Measurements from ENCODE around the gene CFAP126.

Gene CFAP126

GRCh38 chr1:161373442-161373841 is 5.8 kb upstream of the CFAP126 start:
- peaks cover 0 to under 1% (median 0%) of the 10 kb centered on the region in 4 donors for H3K4me1 ChIP-seq
- no peak overlapping the region for H3K27ac ChIP-seq
- intact Hi-C loops (cut with DNase I; ENCODE audit: low total_unique reads): no loop called here
- no peaks in the 10 kb centered on the region for H3K36me3 ChIP-seq
- TF ChIP-seq CTCF (IDR thresholded peaks at IDR 0.05): no peak
- DNase-seq: no peak
- no peak overlapping the region for H3K4me3 ChIP-seq
- no peaks in the 10 kb centered on the region for H3K27me3 ChIP-seq
- H3K9me3 ChIP-seq: no peaks in the 10 kb centered on the region

GRCh38 chr1:161365207-161365606 is 2.5 kb downstream of the CFAP126 start:
- Histone ChIP-seq H3K4me3 (no peak overlapping the region), H3K36me3 (peaks cover 4 to 29% (median 9%) of the 10 kb centered on the region in 3 donors), H3K4me1 (peaks cover 0 to 13% (median 8%) of the 10 kb centered on the region in 4 donors), H3K27me3 (no peaks in the 10 kb centered on the region), H3K9me3 (no peaks in the 10 kb centered on the region), H3K27ac (no peak overlapping the region)
- no peak for TF ChIP-seq CTCF (IDR thresholded peaks at IDR 0.05)
- no peak for DNase-seq
- intact Hi-C loops (cut with DNase I; ENCODE audit: low total_unique reads): no loop called here

GRCh38 chr1:161364332-161364731 is 3.3 kb downstream of the CFAP126 start:
- DNase-seq: no peak
- no peak overlapping the region for H3K4me3 ChIP-seq
- intact Hi-C loops (cut with DNase I; ENCODE audit: low total_unique reads): no loop called here
- peaks cover 4 to 29% (median 9%) of the 10 kb centered on the region in 3 donors for H3K36me3 ChIP-seq
- no peak overlapping the region for H3K27ac ChIP-seq
- H3K9me3 ChIP-seq: no peaks in the 10 kb centered on the region
- peaks cover 0 to 13% (median 8%) of the 10 kb centered on the region in 4 donors for H3K4me1 ChIP-seq
- H3K27me3 ChIP-seq: no peaks in the 10 kb centered on the region
- no peak for TF ChIP-seq CTCF (IDR thresholded peaks at IDR 0.05)

- H3K27me3 ChIP-seq: no peaks in the 10 kb centered on the region
- no peaks in the 10 kb centered on the region for H3K4me1 ChIP-seq
- TF ChIP-seq CTCF (IDR thresholded peaks at IDR 0.05): no peak
- H3K36me3 ChIP-seq: peaks cover 14 to 34% (median 15%) of the 10 kb centered on the region in 3 donors
- intact Hi-C loops (cut with DNase I; ENCODE audit: low total_unique reads): no loop called here
- no peaks in the 10 kb centered on the region for H3K9me3 ChIP-seq
- H3K27ac ChIP-seq: no peak overlapping the region
- no peak for DNase-seq
- no peak overlapping the region for H3K4me3 ChIP-seq
Observed at GRCh38 chr1:161359291-161359690, 8.4 kb downstream of the CFAP126 start.

GRCh38 chr1:161357073-161357472 is 10.6 kb downstream of the CFAP126 start:
- peaks cover 5 to 28% (median 11%) of the 10 kb centered on the region in 3 donors for H3K36me3 ChIP-seq
- no peaks in the 10 kb centered on the region for H3K9me3 ChIP-seq
- no peak overlapping the region for H3K27ac ChIP-seq
- intact Hi-C loops (cut with DNase I; ENCODE audit: low total_unique reads): no loop called here
- TF ChIP-seq CTCF (IDR thresholded peaks at IDR 0.05): no peak
- H3K27me3 ChIP-seq: no peaks in the 10 kb centered on the region
- H3K4me3 ChIP-seq: no peak overlapping the region
- no peak for DNase-seq
- H3K4me1 ChIP-seq: no peaks in the 10 kb centered on the region

GRCh38 chr1:161351482-161351881 is 16.2 kb downstream of the CFAP126 start:
- DNase-seq: no peak
- intact Hi-C loops (cut with DNase I; ENCODE audit: low total_unique reads): no loop called here
- no peak overlapping the region for H3K4me3 ChIP-seq
- H3K27me3 ChIP-seq: no peaks in the 10 kb centered on the region
- no peaks in the 10 kb centered on the region for H3K9me3 ChIP-seq
- H3K4me1 ChIP-seq: no peaks in the 10 kb centered on the region
- no peak overlapping the region for H3K27ac ChIP-seq
- no peak for TF ChIP-seq CTCF (IDR thresholded peaks at IDR 0.05)
- H3K36me3 ChIP-seq: peaks cover 0 to 21% (median 10%) of the 10 kb centered on the region in 3 donors
